Fibroblast of villous mesenchyme (primary cell): ENCODE measurements around the gene CHGA. TPM values are rescaled to one million over a fixed set of nuclear protein-coding genes. Genes with fewer than 3 reads are reported as not detected.

Source experiments
- DNase-seq: peaks from one replicate; pipeline ENCODE4 v3.0.0-alpha.2; 2010; ENCODE audit warnings: low read depth
- H3K4me3 ChIP-seq: 2 replicates; pipeline ENCODE4 v1.5.1; 2011; ENCODE audit warnings: low read depth, mild to moderate bottlenecking, low read length
- total RNA-seq: library from RNA; depleted of rRNA; stranded (reverse); fragments of >200 nt; gene quantifications from 2 replicates; pipeline ENCODE4 v1.2.3, GENCODE V29; 2012
- TF ChIP-seq, protein P1 (sequence below): IDR thresholded peaks from 2 replicates; pipeline ENCODE4 v1.5.1; 2012; ENCODE audit warnings: low read depth, mild to moderate bottlenecking, low read length; ENCODE audit not compliant: insufficient read depth

CHGA gene
- total RNA-seq, 1 donor, result not detected

DNA sequence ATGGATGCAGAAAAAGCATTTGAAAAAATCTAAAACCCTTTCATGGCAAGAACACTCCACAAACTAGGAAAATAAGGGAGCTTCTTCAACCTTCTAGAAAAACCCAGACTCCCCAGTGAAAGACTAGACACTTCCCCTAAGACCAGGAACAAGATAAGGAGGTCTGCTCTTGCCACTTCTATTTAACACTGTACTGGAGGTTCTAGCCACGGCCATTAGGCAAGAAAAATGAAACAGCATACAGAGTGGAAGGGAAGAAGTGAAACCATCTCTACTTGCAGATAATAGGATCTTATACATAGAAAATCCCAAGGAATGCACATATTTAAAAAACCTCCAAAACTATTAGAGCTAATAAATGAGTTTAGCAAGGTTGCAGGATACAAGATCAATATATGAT is 42.3 kb downstream of the CHGA start:
- H3K4me3 ChIP-seq, result no peak overlapping the region
- no peak for DNase-seq
- TF ChIP-seq, protein P1, sequence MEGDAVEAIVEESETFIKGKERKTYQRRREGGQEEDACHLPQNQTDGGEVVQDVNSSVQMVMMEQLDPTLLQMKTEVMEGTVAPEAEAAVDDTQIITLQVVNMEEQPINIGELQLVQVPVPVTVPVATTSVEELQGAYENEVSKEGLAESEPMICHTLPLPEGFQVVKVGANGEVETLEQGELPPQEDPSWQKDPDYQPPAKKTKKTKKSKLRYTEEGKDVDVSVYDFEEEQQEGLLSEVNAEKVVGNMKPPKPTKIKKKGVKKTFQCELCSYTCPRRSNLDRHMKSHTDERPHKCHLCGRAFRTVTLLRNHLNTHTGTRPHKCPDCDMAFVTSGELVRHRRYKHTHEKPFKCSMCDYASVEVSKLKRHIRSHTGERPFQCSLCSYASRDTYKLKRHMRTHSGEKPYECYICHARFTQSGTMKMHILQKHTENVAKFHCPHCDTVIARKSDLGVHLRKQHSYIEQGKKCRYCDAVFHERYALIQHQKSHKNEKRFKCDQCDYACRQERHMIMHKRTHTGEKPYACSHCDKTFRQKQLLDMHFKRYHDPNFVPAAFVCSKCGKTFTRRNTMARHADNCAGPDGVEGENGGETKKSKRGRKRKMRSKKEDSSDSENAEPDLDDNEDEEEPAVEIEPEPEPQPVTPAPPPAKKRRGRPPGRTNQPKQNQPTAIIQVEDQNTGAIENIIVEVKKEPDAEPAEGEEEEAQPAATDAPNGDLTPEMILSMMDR, result no peak

DNA sequence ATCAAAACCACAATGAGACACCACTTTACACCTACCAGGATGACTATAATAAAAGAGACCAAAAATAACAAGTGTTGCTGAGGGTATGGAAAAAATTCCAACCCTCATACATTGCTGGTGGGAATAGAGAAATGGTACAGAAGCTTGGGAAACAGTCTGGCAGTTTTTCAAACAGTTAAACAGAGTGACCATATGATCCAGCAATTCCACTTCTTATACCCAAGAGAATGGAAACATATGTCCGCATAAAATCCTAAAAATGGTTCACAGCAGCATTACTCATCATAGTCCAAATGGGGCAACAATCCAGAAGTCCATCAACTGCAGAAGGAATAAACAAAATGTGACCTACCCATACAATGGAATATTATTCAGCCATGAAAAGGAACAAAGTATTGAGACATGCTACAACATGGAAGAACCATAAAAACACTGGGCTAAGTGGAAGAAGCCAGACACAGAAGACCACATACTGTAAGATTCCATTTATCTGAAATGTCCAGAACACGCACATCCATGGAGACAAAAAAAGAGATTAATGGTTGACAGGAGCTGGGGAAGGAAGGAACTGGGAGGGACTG is 44.5 kb downstream of the CHGA start:
- no peak for DNase-seq
- TF ChIP-seq, protein P1, result no peak
- no peak overlapping the region for H3K4me3 ChIP-seq

DNA sequence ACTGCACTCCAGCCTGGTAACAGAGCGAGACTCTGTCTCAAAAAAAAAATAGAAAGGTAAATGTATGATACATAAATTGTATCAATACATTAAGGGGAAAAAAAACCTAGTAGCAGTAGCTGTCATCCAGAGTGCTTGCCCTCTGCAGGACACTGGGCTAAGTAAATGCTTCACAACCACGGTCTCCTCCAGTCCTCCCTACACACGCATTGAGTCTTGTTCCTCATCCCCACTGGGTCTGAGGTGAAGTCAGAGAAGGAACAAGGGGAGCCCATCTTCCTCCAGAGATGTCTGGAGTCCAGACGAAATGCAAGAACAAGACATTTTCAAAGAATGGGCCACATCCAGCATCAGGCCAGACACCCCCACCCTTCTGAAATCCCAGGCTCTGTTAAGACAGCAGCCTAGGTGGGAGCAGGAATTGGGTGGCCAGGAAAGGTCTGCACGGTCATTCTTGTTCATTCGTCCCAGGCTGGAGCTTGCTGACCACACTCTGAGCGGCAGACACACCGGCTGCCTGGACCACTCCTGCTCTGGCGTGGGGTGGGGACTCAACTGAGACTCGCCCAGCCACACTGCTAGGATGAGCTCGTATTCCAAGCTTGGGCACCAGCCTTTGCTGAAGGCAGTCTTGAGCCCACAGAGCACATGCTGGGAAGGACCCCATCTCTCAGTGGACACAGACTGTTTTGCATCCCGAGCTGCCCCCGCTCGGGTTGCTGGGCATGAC is 45.5 kb downstream of the CHGA start:
- no peak overlapping the region for H3K4me3 ChIP-seq
- no peak for DNase-seq
- TF ChIP-seq, protein P1, result no peak

DNA sequence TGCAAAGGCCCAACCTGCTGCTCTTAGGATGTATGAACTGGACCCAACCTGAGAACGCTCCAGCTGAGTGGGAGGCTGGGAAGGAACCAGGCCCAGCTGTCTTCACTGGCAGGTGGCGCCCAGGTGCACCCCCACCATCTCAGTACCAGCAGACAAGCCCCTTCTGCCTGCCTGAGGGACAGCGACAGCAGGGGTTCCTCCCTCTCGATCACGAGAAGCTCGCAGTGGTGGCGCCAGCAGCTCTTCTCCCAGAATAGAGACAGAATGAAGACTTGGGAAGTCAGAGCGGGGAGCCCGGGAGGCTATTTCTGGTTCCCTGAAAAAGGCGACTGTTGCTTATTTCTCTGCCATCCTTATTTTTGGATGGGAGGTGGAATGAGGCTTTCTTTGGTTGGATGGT is 46.5 kb downstream of the CHGA start:
- DNase-seq, result no peak
- TF ChIP-seq, protein P1, result no peak
- H3K4me3 ChIP-seq, result no peak overlapping the region

DNA sequence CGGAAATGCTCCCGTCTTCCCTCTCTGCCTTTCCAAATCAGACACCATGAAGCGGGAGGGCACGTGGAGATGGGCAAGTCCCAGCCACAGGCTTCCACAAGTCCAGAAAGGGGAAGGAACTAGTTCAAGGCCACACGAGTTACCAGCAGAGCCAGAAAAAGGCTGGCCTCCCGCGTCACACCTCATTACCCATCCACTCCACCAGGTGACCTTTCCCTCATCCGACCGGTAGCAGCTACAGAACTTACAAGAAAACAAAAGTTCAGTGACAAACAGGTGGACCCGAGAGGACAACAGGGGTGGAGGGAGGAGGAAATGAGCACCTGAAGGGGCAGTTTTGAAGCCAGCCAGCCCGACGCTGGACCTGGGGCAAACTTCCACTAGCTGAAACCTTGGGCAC is 46.9 kb downstream of the CHGA start:
- DNase-seq, result no peak
- TF ChIP-seq, protein P1, result no peak
- no peak overlapping the region for H3K4me3 ChIP-seq

DNA sequence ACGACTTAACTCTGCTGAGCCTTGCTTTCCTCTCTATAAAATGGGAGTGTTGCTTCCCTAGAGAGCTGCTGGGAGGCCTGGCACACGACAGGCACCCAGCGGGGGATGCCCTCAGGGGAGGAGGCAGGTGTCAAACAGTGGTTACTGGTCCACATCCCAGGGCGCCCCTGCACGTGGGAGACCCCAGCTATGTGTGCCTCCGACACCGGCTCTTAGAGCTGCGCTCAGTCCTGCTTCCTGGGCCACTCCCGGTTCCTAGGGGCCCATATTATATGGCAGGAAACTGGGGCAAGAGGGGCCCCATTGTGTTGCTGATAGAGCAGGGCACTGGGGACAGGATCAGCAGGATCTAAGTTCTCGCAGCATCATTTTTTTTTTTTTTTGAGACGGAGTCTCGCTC is 47.3 kb downstream of the CHGA start:
- no peak for DNase-seq
- TF ChIP-seq, protein P1, result no peak

More for the DNA sequence above, 47.3 kb downstream of the CHGA start:
- H3K4me3 ChIP-seq, result no peak overlapping the region
